ENCODE measurements around the gene C16orf90. TPM values are rescaled to one million over a fixed set of nuclear protein-coding genes. Genes with fewer than 3 reads are reported as not detected.
"Not testable (repeated sequence)": the region's sequence is repeated elsewhere in the genome, so short reads cannot be mapped to it uniquely, and the experiment has no call there.

The C16orf90 gene, protein sequence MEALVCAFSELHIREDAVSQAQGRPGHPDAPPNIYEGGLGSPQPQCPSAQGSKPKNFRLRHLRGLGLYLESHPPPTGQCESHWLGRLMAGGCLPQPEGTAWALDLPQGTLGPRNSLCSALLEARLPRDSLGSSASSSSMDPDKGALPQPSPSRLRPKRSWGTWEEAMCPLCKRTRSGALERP
- total RNA-seq: not detected in 2 replicates

GRCh38 chr16:3495176-3495575 is at the start of gene C16orf90:
C16orf90 (minus strand) TSS chr16:3495489; CDS start chr16:3495421, 68 bp downstream.
- H3K9me3 Mint-ChIP-seq: no peaks in the 10 kb centered on the region
- no peaks in the 10 kb centered on the region for H3K36me3 Mint-ChIP-seq (ENCODE audit: low read depth)

DNA sequence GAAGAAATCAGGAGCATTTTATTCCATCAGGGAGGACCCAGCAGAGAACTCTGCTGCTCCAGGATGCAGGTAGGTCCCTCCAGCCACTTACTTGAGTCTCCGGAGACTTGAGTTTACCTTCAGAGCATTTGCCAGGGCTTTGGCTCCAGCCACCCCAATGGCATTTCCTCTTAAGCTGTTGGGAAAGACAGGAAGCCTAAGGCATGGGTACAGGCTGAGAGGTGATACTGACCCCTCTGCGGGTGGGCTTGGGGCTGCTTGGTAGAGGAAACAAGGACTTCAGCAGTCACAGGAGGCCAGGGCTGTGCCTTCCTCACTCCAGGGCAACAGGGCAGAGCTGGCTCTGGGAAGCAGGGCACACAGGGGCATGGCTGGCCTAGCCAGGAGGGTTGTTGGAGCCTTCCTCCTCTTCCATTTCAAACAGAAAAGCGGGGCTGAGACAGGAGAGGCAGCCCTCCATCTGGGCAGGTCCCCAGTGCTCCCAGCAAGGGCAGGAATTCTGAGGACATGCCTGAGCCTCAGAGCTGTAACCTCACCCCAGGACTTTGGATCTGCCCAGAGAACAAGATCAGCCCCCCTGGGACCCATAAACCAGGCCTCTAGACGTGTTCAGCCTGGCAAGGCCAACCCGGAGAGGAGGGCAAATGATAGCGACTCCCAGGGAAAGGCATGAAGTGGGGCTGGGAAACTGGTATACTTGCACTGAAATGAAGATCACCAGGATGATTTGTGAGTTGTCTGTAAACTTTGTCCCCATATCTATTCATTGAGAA is 47.5 kb upstream of the C16orf90 start:
- Mint-ChIP-seq H3K36me3 (ENCODE audit: low read depth) (peaks cover 54% of the 10 kb centered on the region), H3K9me3 (no peaks in the 10 kb centered on the region), H3K27ac (no peak overlapping the region), H3K4me3 (ENCODE audit: low read depth) (no peak overlapping the region), H3K4me1 (ENCODE audit: low read depth) (no peaks in the 10 kb centered on the region), H3K27me3 (ENCODE audit: low read depth) (no peaks in the 10 kb centered on the region)
- intact Hi-C loops (cut with micrococcal nuclease): no loop called here
- no peak for DNase-seq (ENCODE audit: low spot score)

More at GRCh38 chr16:3495176-3495575, at the start of gene C16orf90:
- intact Hi-C loops (cut with micrococcal nuclease): no loop called here
- Mint-ChIP-seq H3K4me3 (ENCODE audit: low read depth) (no peak within 1 kb of the TSS), H3K4me1 (ENCODE audit: low read depth) (peaks cover 4% of the 10 kb centered on the region), H3K27me3 (ENCODE audit: low read depth) (no peaks in the 10 kb centered on the region), H3K27ac (no peak within 1 kb of the TSS)
- DNase-seq (ENCODE audit: low spot score): no peak

GRCh38 chr16:3541527-3542155 is 46.4 kb upstream of the C16orf90 start:
- Mint-ChIP-seq H3K4me3 (ENCODE audit: low read depth) (no peak overlapping the region), H3K4me1 (ENCODE audit: low read depth) (no peaks in the 10 kb centered on the region), H3K9me3 (no peaks in the 10 kb centered on the region), H3K27me3 (ENCODE audit: low read depth) (no peaks in the 10 kb centered on the region), H3K36me3 (ENCODE audit: low read depth) (peaks cover 45% of the 10 kb centered on the region), H3K27ac (no peak overlapping the region)
- intact Hi-C loops (cut with micrococcal nuclease): no loop called here
- no peak for DNase-seq (ENCODE audit: low spot score)

DNA sequence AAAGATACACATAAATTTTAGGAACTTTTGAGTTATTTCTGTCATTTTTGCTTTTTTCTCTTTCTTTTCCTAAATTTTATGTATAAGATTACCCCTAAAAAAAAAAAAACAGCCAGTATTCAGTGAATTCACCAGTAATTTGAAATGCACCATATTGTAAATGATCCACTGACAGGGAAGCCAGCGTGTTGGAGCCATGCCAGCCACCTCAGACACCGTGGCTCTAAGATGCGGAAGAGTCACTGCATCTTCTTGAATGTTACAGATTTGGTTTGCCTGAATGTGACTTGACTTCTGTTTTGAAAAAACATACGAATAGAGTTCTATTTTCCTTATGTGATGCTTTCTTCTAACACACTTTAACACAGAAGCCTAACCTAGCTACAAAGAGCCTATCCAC is 42.9 kb upstream of the C16orf90 start:
- H3K36me3 Mint-ChIP-seq (ENCODE audit: low read depth): peaks cover 39% of the 10 kb centered on the region
- H3K27ac Mint-ChIP-seq: no peak overlapping the region
- intact Hi-C loops (cut with micrococcal nuclease): no loop called here
- H3K27me3 Mint-ChIP-seq (ENCODE audit: low read depth): no peaks in the 10 kb centered on the region
- H3K4me1 Mint-ChIP-seq (ENCODE audit: low read depth): no peaks in the 10 kb centered on the region
- DNase-seq (ENCODE audit: low spot score): no peak
- H3K9me3 Mint-ChIP-seq: no peaks in the 10 kb centered on the region
- H3K4me3 Mint-ChIP-seq (ENCODE audit: low read depth): no peak overlapping the region

DNA sequence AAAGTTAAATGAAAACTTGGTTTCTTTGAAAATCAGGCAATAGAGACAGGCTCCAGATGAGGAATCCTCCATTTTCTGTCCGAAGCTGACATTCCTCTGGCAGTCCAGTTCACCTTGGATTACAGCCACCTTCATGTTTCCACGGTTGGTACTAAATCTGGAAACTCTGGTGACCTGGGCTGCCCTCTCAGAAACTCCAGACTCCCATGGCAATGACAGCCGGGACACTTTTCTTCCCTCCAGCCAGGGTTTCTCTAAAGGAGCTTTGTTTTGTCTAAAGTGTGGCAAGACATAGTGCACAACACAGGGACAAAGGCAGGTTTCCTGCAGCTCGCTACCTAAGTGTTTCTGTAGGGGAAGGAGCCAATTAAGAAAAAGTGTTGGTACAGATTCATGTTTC is 41.6 kb upstream of the C16orf90 start:
- H3K27ac Mint-ChIP-seq: no peak overlapping the region
- intact Hi-C loops (cut with micrococcal nuclease): no loop called here

DNA sequence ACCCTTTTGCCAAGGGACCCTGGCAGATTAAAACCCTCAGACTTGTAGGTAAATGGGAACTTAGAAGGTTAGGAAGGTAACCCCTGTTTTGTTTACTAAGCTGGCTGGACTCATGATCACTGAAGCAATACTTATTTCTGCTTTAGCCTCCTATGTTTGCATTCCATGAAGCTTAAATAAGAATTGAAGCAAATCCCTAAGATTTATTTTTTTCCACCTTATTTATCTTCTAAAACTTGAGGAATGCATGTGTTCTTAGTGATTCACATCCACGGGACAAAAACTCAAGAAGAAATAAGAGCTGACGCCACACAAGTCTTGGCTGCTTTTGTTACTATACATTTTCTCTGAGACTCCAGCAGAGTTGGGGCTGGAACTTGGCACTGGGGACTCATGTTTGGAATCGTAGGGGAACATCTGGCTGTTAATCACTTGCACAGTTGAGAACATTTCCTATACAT is 41.0 kb upstream of the C16orf90 start:
- Mint-ChIP-seq H3K9me3 (no peaks in the 10 kb centered on the region), H3K27ac (no peak overlapping the region), H3K4me1 (ENCODE audit: low read depth) (no peaks in the 10 kb centered on the region), H3K4me3 (ENCODE audit: low read depth) (no peak overlapping the region), H3K27me3 (ENCODE audit: low read depth) (no peaks in the 10 kb centered on the region), H3K36me3 (ENCODE audit: low read depth) (peaks cover 42% of the 10 kb centered on the region)
- DNase-seq (ENCODE audit: low spot score): no peak
- intact Hi-C loops (cut with micrococcal nuclease): no loop called here

More for the DNA sequence above, 41.6 kb upstream of the C16orf90 start:
- Mint-ChIP-seq H3K27me3 (ENCODE audit: low read depth) (no peaks in the 10 kb centered on the region), H3K4me1 (ENCODE audit: low read depth) (no peaks in the 10 kb centered on the region), H3K9me3 (no peaks in the 10 kb centered on the region), H3K4me3 (ENCODE audit: low read depth) (no peak overlapping the region), H3K36me3 (ENCODE audit: low read depth) (peaks cover 44% of the 10 kb centered on the region)
- DNase-seq (ENCODE audit: low spot score): no peak

GRCh38 chr16:3534126-3534525 is 38.8 kb upstream of the C16orf90 start:
- H3K27me3 Mint-ChIP-seq (ENCODE audit: low read depth): no peaks in the 10 kb centered on the region
- H3K9me3 Mint-ChIP-seq: no peaks in the 10 kb centered on the region
- peaks cover 26% of the 10 kb centered on the region for H3K36me3 Mint-ChIP-seq (ENCODE audit: low read depth)
- no peak overlapping the region for H3K27ac Mint-ChIP-seq
- intact Hi-C loops (cut with micrococcal nuclease): no loop called here
- H3K4me3 Mint-ChIP-seq (ENCODE audit: low read depth): no peak overlapping the region
- no peak for DNase-seq (ENCODE audit: low spot score)
- H3K4me1 Mint-ChIP-seq (ENCODE audit: low read depth): no peaks in the 10 kb centered on the region

DNA sequence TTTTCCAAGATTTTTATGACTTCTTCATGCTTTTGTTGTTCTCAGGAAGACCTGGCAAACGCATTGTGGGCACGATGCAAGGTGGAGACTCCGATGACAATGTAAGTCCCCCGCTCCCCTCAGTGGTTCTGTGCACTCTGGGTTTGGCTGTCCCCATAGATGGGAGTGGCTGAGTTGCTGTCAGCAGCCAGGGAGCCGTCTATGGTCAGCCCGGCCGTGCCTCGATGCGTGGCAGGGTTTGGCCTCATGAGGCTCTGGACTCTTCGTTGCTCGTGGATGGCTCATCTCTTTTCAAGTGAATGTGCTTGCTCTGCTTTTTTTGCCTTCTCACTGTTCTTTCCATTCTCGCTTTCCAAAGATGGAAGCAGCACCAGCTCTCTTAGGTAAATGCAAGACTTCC is 37.5 kb upstream of the C16orf90 start:
- H3K9me3 Mint-ChIP-seq: no peaks in the 10 kb centered on the region
- H3K4me3 Mint-ChIP-seq (ENCODE audit: low read depth): no peak overlapping the region
- H3K36me3 Mint-ChIP-seq (ENCODE audit: low read depth): peaks cover 35% of the 10 kb centered on the region
- H3K27me3 Mint-ChIP-seq (ENCODE audit: low read depth): no peaks in the 10 kb centered on the region
- H3K4me1 Mint-ChIP-seq (ENCODE audit: low read depth): peaks cover 7% of the 10 kb centered on the region
- DNase-seq (ENCODE audit: low spot score): no peak
- H3K27ac Mint-ChIP-seq: no peak overlapping the region
- intact Hi-C loops (cut with micrococcal nuclease): no loop called here

GRCh38 chr16:3530371-3530914 is 35.2 kb upstream of the C16orf90 start:
- intact Hi-C loops (cut with micrococcal nuclease): no loop called here
- no peaks in the 10 kb centered on the region for H3K9me3 Mint-ChIP-seq
- peaks cover 11% of the 10 kb centered on the region for H3K4me1 Mint-ChIP-seq (ENCODE audit: low read depth)
- no peak overlapping the region for H3K4me3 Mint-ChIP-seq (ENCODE audit: low read depth)
- no peak overlapping the region for H3K27ac Mint-ChIP-seq
- no peaks in the 10 kb centered on the region for H3K27me3 Mint-ChIP-seq (ENCODE audit: low read depth)
- no peak for DNase-seq (ENCODE audit: low spot score)
- peaks cover 36% of the 10 kb centered on the region for H3K36me3 Mint-ChIP-seq (ENCODE audit: low read depth)

- DNase-seq (ENCODE audit: low spot score): no peak
- no peak overlapping the region for H3K4me3 Mint-ChIP-seq (ENCODE audit: low read depth)
- peaks cover 36% of the 10 kb centered on the region for H3K36me3 Mint-ChIP-seq (ENCODE audit: low read depth)
- no peaks in the 10 kb centered on the region for H3K9me3 Mint-ChIP-seq
- H3K4me1 Mint-ChIP-seq (ENCODE audit: low read depth): peaks cover 11% of the 10 kb centered on the region
- H3K27ac Mint-ChIP-seq: no peak overlapping the region
- no peaks in the 10 kb centered on the region for H3K27me3 Mint-ChIP-seq (ENCODE audit: low read depth)
- intact Hi-C loops (cut with micrococcal nuclease): no loop called here
Measured at GRCh38 chr16:3529175-3529574, 33.9 kb upstream of the C16orf90 start.

- H3K9me3 Mint-ChIP-seq: no peaks in the 10 kb centered on the region
- H3K4me1 Mint-ChIP-seq (ENCODE audit: low read depth): peaks cover 11% of the 10 kb centered on the region
- no peak overlapping the region for H3K27ac Mint-ChIP-seq
- no peaks in the 10 kb centered on the region for H3K27me3 Mint-ChIP-seq (ENCODE audit: low read depth)
- DNase-seq (ENCODE audit: low spot score): no peak
- no peak overlapping the region for H3K4me3 Mint-ChIP-seq (ENCODE audit: low read depth)
- peaks cover 32% of the 10 kb centered on the region for H3K36me3 Mint-ChIP-seq (ENCODE audit: low read depth)
- intact Hi-C loops (cut with micrococcal nuclease): no loop called here
Measured at GRCh38 chr16:3528406-3528805, 33.1 kb upstream of the C16orf90 start.

DNA sequence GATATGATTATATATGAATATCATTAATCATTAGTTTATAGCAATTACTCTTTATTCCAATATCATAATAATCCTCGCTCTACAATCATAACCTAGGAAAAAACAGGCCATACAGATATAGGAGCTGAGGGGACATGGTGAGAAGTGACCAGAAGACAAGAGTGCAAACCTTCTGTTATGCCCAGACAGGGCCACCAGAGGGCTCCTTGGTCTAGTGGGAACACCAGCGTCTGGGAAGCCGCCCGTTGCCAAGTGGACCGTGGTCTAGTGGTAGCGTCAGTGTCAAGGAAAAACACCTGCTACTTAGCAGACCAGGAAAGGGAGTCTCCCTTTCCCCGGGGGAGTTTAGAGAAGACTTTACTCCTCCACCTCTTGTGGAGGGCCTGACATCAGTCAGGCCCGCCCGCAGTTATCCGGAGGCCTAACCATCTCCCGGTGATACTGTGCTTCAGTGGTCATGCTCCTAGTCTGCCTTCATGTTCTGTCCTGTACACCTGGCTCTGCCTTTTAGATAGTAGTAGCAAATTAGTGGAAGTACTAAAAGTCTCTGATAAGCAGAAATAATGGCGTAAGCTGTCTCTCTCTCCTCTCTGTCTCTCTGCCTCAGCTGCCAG is 32.0 kb upstream of the C16orf90 start:
- DNase-seq (ENCODE audit: low spot score); H3K27ac Mint-ChIP-seq; intact Hi-C loops (cut with micrococcal nuclease); H3K27me3 Mint-ChIP-seq (ENCODE audit: low read depth); H3K4me3 Mint-ChIP-seq (ENCODE audit: low read depth); H3K9me3 Mint-ChIP-seq: not testable (repeated sequence)
- H3K4me1 Mint-ChIP-seq (ENCODE audit: low read depth): peaks cover 11% of the 10 kb centered on the region
- peaks cover 31% of the 10 kb centered on the region for H3K36me3 Mint-ChIP-seq (ENCODE audit: low read depth)

Data from activated T-helper 2 cell treated with anti-CD3 and anti-CD28 coated beads, Interferon-gamma antibody, Interleukin-2, Interleukin-4, amounts not matched to agents 10 μg/mL and 5 μg/mL and 100 μg/mL, durations not matched to agents 14 hours and 24 hours and 36 hours (primary cell).